Neural cell (in vitro differentiated cells): ENCODE data around the gene CHD2. TPM values are rescaled to one million over a fixed set of nuclear protein-coding genes. Genes with fewer than 3 reads are reported as not detected.

ENCODE experiments used
- H2AFZ ChIP-seq: fragments of 200-600, 300-800 bp; sonication (generic), shearing (Covaris generic); 2 replicates; pipeline ENCODE4 v1.6.0; 2014; ENCODE audit warnings: low read depth, mild to moderate bottlenecking, antibody characterized with exemption, low read length, moderate library complexity
- H3F3A ChIP-seq: fragments of 200-600 bp; shearing (Covaris generic); 2 replicates; pipeline ENCODE4 v1.6.1; 2016; ENCODE audit warnings: mild to moderate bottlenecking, moderate library complexity, mixed read lengths, antibody characterized with exemption, low read length; ENCODE audit not compliant: insufficient read depth, poor library complexity, severe bottlenecking
- H3K27ac ChIP-seq: fragments of 200-600, 300-800 bp; sonication (generic), shearing (Covaris generic); 2 replicates; pipeline ENCODE4 v1.5.1; 2014; ENCODE audit warnings: mild to moderate bottlenecking, low read length, moderate library complexity
- H3K27me3 ChIP-seq: fragments of 300-800, 200-600 bp; sonication (generic), shearing (Covaris generic); 2 replicates; pipeline ENCODE4 v1.6.0; 2014; ENCODE audit warnings: mild to moderate bottlenecking, low read depth, low read length, moderate library complexity; ENCODE audit not compliant: insufficient read depth
- H3K36me3 ChIP-seq: fragments of 300-800, 200-600 bp; sonication (generic), shearing (Covaris generic); 2 replicates; pipeline ENCODE4 v1.5.1; 2014; ENCODE audit warnings: mild to moderate bottlenecking, antibody characterized with exemption, low read length, moderate library complexity; ENCODE audit not compliant: insufficient read depth
- H3K4me2 ChIP-seq: fragments of 300-800, 200-600 bp; sonication (generic), shearing (Covaris generic); 2 replicates; pipeline ENCODE4 v1.6.0; 2014; ENCODE audit warnings: mild to moderate bottlenecking, low read length
- H3K4me3 ChIP-seq: fragments of 300-800, 200-600 bp; sonication (generic), shearing (Covaris generic); 2 replicates; pipeline ENCODE4 v1.5.1; 2014; ENCODE audit warnings: mild to moderate bottlenecking, low read length, moderate library complexity
- H3K79me2 ChIP-seq: fragments of 200-600 bp; shearing (Covaris generic); replicated peaks from 2 replicates; pipeline ENCODE4 v1.6.0; 2014; ENCODE audit warnings: mild to moderate bottlenecking, low read length, moderate library complexity; ENCODE audit not compliant: insufficient read depth
- H3K9ac ChIP-seq: fragments of 300-800, 200-600 bp; sonication (generic), shearing (Covaris generic); 2 replicates; pipeline ENCODE4 v1.6.1; 2016; ENCODE audit warnings: mild to moderate bottlenecking, low read length, mixed read lengths
- H3K9me2 ChIP-seq: fragments of 200-600 bp; shearing (Covaris generic); 2 replicates; pipeline ENCODE4 v1.6.1; 2016; ENCODE audit warnings: mild to moderate bottlenecking, low read length, mixed read lengths; ENCODE audit not compliant: insufficient read depth
- H3K9me3 ChIP-seq: fragments of 200-600, 300-800 bp; sonication (generic), shearing (Covaris generic); 2 replicates; pipeline ENCODE4 v1.6.1; 2016; ENCODE audit warnings: mild to moderate bottlenecking, mixed run types, low read length, moderate library complexity, mixed read lengths
- H4K20me1 ChIP-seq: fragments of 200-600 bp; shearing (Covaris generic); 2 replicates; pipeline ENCODE4 v1.6.1; 2016; ENCODE audit warnings: mild to moderate bottlenecking, mixed run types; ENCODE audit not compliant: insufficient read depth
- CTCF ChIP-seq: fragments of 450-650 bp; IDR thresholded peaks from 2 replicates; pipeline ENCODE4 v1.5.1; 2014; ENCODE audit warnings: antibody characterized with exemption, mild to moderate bottlenecking, moderate library complexity; ENCODE audit not compliant: poor library complexity, severe bottlenecking
- EP300 ChIP-seq: fragments of 450-650 bp; conservative IDR thresholded peaks from 2 replicates; pipeline ENCODE4 v1.6.1; 2014; ENCODE audit warnings: antibody characterized with exemption, mild to moderate bottlenecking, moderate library complexity; ENCODE audit not compliant: poor library complexity, severe bottlenecking
- EZH2 ChIP-seq: fragments of 200-600, 300-800 bp; shearing (Covaris generic), sonication (generic); IDR thresholded peaks from 2 replicates; pipeline ENCODE4 v1.6.1; 2014; ENCODE audit warnings: antibody characterized with exemption, low read length, borderline replicate concordance, mild to moderate bottlenecking; ENCODE audit not compliant: insufficient read depth, poor library complexity, severe bottlenecking
- MXI1 ChIP-seq: fragments of 450-650 bp; conservative IDR thresholded peaks from 2 replicates; pipeline ENCODE4 v1.6.1; 2014; ENCODE audit warnings: antibody characterized with exemption, mild to moderate bottlenecking; ENCODE audit not compliant: poor library complexity, severe bottlenecking
- POLR2AphosphoS5 ChIP-seq: IDR thresholded peaks from 2 replicates; pipeline ENCODE4 v1.6.1; 2012
- RAD21 ChIP-seq: fragments of 450-650 bp; conservative IDR thresholded peaks from 2 replicates; pipeline ENCODE4 v1.6.1; 2014; ENCODE audit warnings: antibody characterized with exemption, mild to moderate bottlenecking, moderate library complexity
- REST ChIP-seq: IDR thresholded peaks from 2 replicates; pipeline ENCODE4 v1.6.1; 2012; ENCODE audit warnings: borderline replicate concordance
- SMC3 ChIP-seq: fragments of 450-650 bp; conservative IDR thresholded peaks from 2 replicates; pipeline ENCODE4 v1.6.1; 2014; ENCODE audit warnings: antibody characterized with exemption, mild to moderate bottlenecking, moderate library complexity; ENCODE audit not compliant: poor library complexity
- TAF1 ChIP-seq: IDR thresholded peaks from 2 replicates; pipeline ENCODE4 v1.6.1; 2012; ENCODE audit warnings: low read depth
- polyA plus RNA-seq: library from polyadenylated mRNA; depleted of rRNA; stranded (reverse); fragments of >200 nt; gene quantifications from 2 replicates; pipeline ENCODE4 v1.2.3, GENCODE V29; 2014

CHD2 gene
- polyA plus RNA-seq, 1 donor from 2014 or later, result 113 TPM

- Histone ChIP-seq H3K27ac (no peak overlapping the region), H2AFZ (no peak overlapping the region), H4K20me1 (no peaks in the 10 kb centered on the region), H3K9ac (no peak overlapping the region), H3K79me2 (peaks cover 11% of the 10 kb centered on the region), H3K4me3 (no peak overlapping the region), H3K4me2 (no peak overlapping the region), H3K9me3 (no peaks in the 10 kb centered on the region), H3K9me2 (no peaks in the 10 kb centered on the region), H3K36me3 (peaks cover 15% of the 10 kb centered on the region), H3K27me3 (no peaks in the 10 kb centered on the region), H3F3A (no peaks in the 10 kb centered on the region)
- TF ChIP-seq MXI1 (no peak), EZH2 (no peak), SMC3 (no peak), TAF1 (no peak), RAD21 (no peak), CTCF (no peak), REST (no peak), EP300 (no peak), POLR2AphosphoS5 (no peak)
Measured at GRCh38 chr15:93048426-93048721, 148.2 kb downstream of the CHD2 start.

- Histone ChIP-seq H3K9ac (no peak overlapping the region), H3K4me3 (no peak overlapping the region), H3K27me3 (no peaks in the 10 kb centered on the region), H2AFZ (no peak overlapping the region), H3K9me3 (no peaks in the 10 kb centered on the region), H4K20me1 (no peaks in the 10 kb centered on the region), H3K79me2 (peaks cover 14% of the 10 kb centered on the region), H3F3A (no peaks in the 10 kb centered on the region), H3K36me3 (peaks cover 15% of the 10 kb centered on the region), H3K9me2 (no peaks in the 10 kb centered on the region), H3K27ac (no peak overlapping the region), H3K4me2 (no peak overlapping the region)
- TF ChIP-seq SMC3 (no peak), CTCF (no peak), POLR2AphosphoS5 (no peak), RAD21 (no peak), EP300 (no peak), MXI1 (no peak), TAF1 (no peak), REST (no peak), EZH2 (no peak)
Measured at GRCh38 chr15:93048759-93049161, 148.6 kb downstream of the CHD2 start.
